ENCODE data around the gene DKK2.
"Not testable (repeated sequence)": the region's sequence is repeated elsewhere in the genome, so short reads cannot be mapped to it uniquely, and the experiment has no call there.

DKK2 gene

DNA sequence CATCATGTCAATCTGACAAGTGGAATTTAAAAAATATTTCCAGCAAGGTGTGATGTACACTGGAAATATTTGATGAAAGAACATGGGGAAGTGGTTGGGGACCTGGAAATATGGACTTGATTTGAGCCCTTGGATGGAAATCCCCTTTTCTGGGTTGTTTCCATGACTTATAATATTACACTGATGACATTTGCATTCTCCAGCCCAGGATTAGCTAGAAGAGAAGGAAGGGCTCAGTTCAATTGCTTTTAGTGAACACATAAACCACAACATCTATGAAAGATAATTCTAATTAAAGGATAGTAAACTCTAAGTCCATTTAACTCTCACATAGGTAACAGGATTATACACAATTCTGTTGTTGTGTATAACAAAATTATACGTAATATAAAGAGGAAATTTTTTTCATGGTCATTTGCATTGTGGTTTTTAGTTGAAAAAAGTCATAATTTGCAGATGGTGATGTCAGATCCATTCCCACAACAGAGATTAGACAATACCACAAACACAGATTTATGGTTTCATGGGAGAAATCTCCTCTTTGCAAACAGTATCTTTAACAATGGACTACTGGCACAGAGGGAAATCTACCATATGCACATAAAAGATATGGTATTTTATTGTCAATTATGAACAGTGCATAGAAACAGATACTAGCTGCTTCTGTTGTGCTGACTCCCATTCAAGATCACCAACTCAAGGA is 126.5 kb downstream of the DKK2 start:
- DNase-seq (ENCODE audit: low read depth, low spot score) = no peak

DNA sequence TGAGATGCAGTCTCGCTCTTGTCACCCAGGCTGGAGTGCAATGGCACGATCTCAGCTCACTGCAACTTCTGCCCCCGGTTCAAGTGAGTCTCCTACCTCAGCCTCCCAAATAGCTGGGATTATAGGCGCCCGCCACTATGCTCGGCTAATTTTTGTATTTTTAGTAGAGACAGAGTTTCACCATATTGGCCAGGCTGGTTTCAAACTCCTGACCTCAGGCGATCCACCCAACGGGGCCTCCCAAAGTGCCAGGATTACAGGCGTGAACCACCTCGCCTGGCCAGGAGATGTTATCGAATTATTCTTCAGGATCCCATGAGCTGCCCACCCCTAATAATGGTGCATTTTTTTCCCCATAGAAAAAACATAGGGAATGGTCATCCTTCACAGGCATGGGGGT is 128.1 kb downstream of the DKK2 start:
- DNase-seq (ENCODE audit: low read depth, low spot score) = not testable (repeated sequence)

- no peak for DNase-seq (ENCODE audit: low read depth, low spot score)
Measured at GRCh38 chr4:106907216-106907615, 128.9 kb downstream of the DKK2 start.

GRCh38 chr4:106906728-106907127 is 129.4 kb downstream of the DKK2 start:
- DNase-seq (ENCODE audit: low read depth, low spot score) = no peak

DNA sequence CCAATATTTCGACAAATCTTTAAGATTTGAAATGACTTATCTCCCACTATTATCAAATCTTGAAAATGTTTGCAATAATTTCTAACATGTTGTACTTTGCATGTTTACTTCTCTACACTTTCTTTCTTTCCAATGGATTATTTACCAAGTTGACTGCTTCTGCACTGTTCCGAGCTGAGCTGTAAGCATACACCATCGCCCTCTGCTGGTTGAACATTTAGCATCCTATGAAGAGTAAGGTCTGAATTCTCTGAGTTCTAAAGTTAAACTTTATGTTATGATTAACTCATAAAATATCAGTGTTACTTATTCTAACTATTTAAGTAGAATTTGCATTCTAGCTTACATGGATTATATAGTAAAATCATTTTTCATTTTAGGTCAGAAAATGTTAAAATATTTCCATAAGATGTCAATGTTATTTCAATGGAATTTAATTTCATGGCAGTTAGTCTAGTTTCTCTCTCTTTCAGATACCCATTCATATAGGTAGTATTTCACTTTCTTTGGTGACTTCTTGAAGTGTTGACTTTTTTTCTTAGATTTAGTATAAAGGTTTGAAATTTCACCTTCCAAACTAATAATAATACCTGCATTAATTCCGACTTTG is 137.4 kb downstream of the DKK2 start:
- DNase-seq (ENCODE audit: low read depth, low spot score) = no peak

GRCh38 chr4:106893903-106894302 is 142.2 kb downstream of the DKK2 start:
- DNase-seq (ENCODE audit: low read depth, low spot score) = no peak

DNA sequence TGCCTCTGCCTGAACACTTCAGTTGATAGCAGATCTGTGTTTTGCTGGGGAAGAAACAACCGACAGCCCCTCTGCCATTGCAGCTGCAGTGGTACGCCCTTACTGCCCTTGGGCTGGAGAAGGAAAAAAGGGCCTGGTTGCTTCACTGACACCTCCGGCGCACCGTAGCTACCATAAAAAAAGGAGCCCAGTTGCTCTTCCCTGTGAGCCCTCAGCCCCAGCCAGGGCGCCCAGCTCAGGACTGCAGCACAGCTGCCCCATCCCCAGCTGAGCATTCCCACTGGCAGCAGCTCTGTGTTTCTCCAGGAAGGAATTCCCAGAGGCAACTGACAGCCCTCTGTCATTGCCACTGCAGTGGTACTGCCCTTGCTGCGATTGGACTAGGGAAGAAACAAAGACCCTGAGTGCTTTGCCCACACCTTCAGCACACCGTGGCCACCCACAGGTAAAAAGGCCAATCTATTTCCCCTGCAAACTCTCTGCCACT is 142.7 kb downstream of the DKK2 start:
- no peak for DNase-seq (ENCODE audit: low read depth, low spot score)

GRCh38 chr4:106892786-106893185 is 143.3 kb downstream of the DKK2 start:
- no peak for DNase-seq (ENCODE audit: low read depth, low spot score)

DNA sequence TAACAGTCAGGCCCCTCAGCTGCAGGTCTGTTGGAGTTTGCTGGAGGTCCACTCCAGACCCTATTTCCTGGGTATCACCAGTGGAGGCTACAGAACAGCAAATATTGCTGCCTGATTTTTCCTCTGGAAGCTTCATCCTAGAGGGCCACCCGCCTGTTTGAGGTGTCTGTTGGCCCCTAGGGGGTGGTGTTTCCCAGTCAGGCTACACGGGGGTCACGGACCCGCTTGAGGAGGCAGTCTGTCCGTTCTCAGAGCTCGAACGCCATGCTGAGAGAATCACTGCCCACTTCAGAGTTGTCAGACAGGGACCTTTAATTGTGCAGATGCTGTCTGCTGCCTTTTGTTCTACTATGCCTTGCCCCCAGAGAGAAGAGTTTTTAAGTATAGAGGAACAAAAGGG is 160.8 kb downstream of the DKK2 start:
- DNase-seq (ENCODE audit: low read depth, low spot score) = no peak

Measured in activated naive CD8-positive, alpha-beta T cell treated with anti-CD3 and anti-CD28 coated beads, Interleukin-2, amount 50 U/mL, for 16 hours (primary cell).